H9 (cell line): ENCODE measurements around the gene PEX16. TPM values are rescaled to one million over a fixed set of nuclear protein-coding genes. Genes with fewer than 3 reads are reported as not detected.
A peak's percentile ranks its signal among the peaks of the same experiment; 100 is the strongest.

Experiments
- DNase-seq: peaks from one replicate; pipeline ENCODE4 v3.0.0-alpha.2; 2017
- H2AFZ ChIP-seq: one replicate; pipeline ENCODE4 v1.6.1; 2013; ENCODE audit warnings: mild to moderate bottlenecking, low read length, control low read depth, moderate library complexity
- H2AK5ac ChIP-seq: 2 replicates; pipeline ENCODE4 v1.6.1; 2013; ENCODE audit warnings: low read length, control low read depth, mixed read lengths; ENCODE audit not compliant: insufficient read length
- H2BK120ac ChIP-seq: one replicate; pipeline ENCODE4 v1.6.1; 2013; ENCODE audit warnings: low read depth, mild to moderate bottlenecking, low read length, control low read depth, inconsistent platforms; ENCODE audit not compliant: poor library complexity, severe bottlenecking
- H2BK12ac ChIP-seq: 2 replicates; pipeline ENCODE4 v1.6.1; 2013; ENCODE audit warnings: low read length, control low read depth, mixed read lengths, low read depth; ENCODE audit not compliant: insufficient read length
- H2BK15ac ChIP-seq: 2 replicates; pipeline ENCODE4 v1.6.1; 2013; ENCODE audit warnings: low read depth, low read length, control low read depth
- H2BK20ac ChIP-seq: one replicate; pipeline ENCODE4 v1.6.1; 2013; ENCODE audit warnings: low read depth, mild to moderate bottlenecking, low read length, control low read depth, inconsistent platforms; ENCODE audit not compliant: poor library complexity, severe bottlenecking
- H2BK5ac ChIP-seq: 2 replicates; pipeline ENCODE4 v1.6.1; 2013; ENCODE audit warnings: low read length, control low read depth, mixed read lengths; ENCODE audit not compliant: insufficient read length
- H3K14ac ChIP-seq: 2 replicates; pipeline ENCODE4 v1.6.1; 2013; ENCODE audit warnings: low read length, control low read depth; ENCODE audit not compliant: insufficient read depth
- H3K18ac ChIP-seq: 2 replicates; pipeline ENCODE4 v1.6.1; 2013; ENCODE audit warnings: low read depth, mild to moderate bottlenecking, mixed read lengths, low read length, control low read depth; ENCODE audit not compliant: insufficient read length
- H3K23ac ChIP-seq: 2 replicates; pipeline ENCODE4 v1.6.1; 2013; ENCODE audit warnings: low read length, control low read depth, mixed read lengths, low read depth; ENCODE audit not compliant: insufficient read length
- H3K23me2 ChIP-seq: 2 replicates; pipeline ENCODE4 v1.6.1; 2013; ENCODE audit warnings: low read depth, mild to moderate bottlenecking, mixed read lengths, low read length, control low read depth; ENCODE audit not compliant: insufficient read length, poor library complexity, severe bottlenecking
- H3K27ac ChIP-seq: 2 replicates; pipeline ENCODE4 v1.5.1; 2013; ENCODE audit warnings: low read length, control low read depth, mixed read lengths, low read depth; ENCODE audit not compliant: insufficient read length
- H3K27me3 ChIP-seq: 2 replicates; pipeline ENCODE4 v1.6.1; 2013; ENCODE audit warnings: low read length, control low read depth, inconsistent platforms; ENCODE audit not compliant: insufficient read depth
- H3K4ac ChIP-seq: 2 replicates; pipeline ENCODE4 v1.6.1; 2013; ENCODE audit warnings: low read depth, mild to moderate bottlenecking, control low read depth, inconsistent platforms, low read length, moderate library complexity
- H3K4me1 ChIP-seq: 2 replicates; pipeline ENCODE4 v1.6.1; 2013; ENCODE audit warnings: low read length, control low read depth, inconsistent platforms; ENCODE audit not compliant: insufficient read depth
- H3K4me2 ChIP-seq: 2 replicates; pipeline ENCODE4 v1.6.1; 2013; ENCODE audit warnings: low read length, control low read depth, mixed read lengths; ENCODE audit not compliant: insufficient read length, insufficient read depth
- H3K56ac ChIP-seq: 2 replicates; pipeline ENCODE4 v1.6.1; 2013; ENCODE audit warnings: low read depth, mild to moderate bottlenecking, mixed read lengths, low read length, control low read depth; ENCODE audit not compliant: insufficient read length
- H3K79me1 ChIP-seq: 2 replicates; pipeline ENCODE4 v1.6.1; 2013; ENCODE audit warnings: low read depth, mild to moderate bottlenecking, moderate library complexity, low read length, control low read depth, inconsistent platforms; ENCODE audit not compliant: insufficient read depth, poor library complexity, severe bottlenecking
- H3K79me2 ChIP-seq: 2 replicates; pipeline ENCODE4 v1.6.1; 2013; ENCODE audit warnings: low read length, control low read depth, inconsistent platforms; ENCODE audit not compliant: insufficient read depth
- H3K9ac ChIP-seq: 2 replicates; pipeline ENCODE4 v1.6.1; 2013; ENCODE audit warnings: low read length, control low read depth, mixed read lengths; ENCODE audit not compliant: insufficient read length; ENCODE audit errors: extremely low read depth
- H3K9me3 ChIP-seq: one replicate; pipeline ENCODE4 v1.6.1; 2013; ENCODE audit warnings: low read depth, low read length, inconsistent platforms; ENCODE audit not compliant: control insufficient read depth
- H3T11ph ChIP-seq: one replicate; pipeline ENCODE4 v1.6.1; 2013; ENCODE audit warnings: mild to moderate bottlenecking, low read length, control low read depth, inconsistent platforms
- H4K20me1 ChIP-seq: one replicate; pipeline ENCODE4 v1.6.1; 2013; ENCODE audit not compliant: control insufficient read depth, insufficient read length, insufficient read depth
- H4K5ac ChIP-seq: 2 replicates; pipeline ENCODE4 v1.6.1; 2013; ENCODE audit warnings: low read depth, mild to moderate bottlenecking, mixed read lengths, low read length, control low read depth; ENCODE audit not compliant: insufficient read length
- H4K8ac ChIP-seq: replicated peaks from 2 replicates; pipeline ENCODE4 v1.6.1; 2013; ENCODE audit warnings: low read length, control low read depth, mixed read lengths, low read depth; ENCODE audit not compliant: insufficient read length
- H4K91ac ChIP-seq: 2 replicates; pipeline ENCODE4 v1.6.1; 2013; ENCODE audit warnings: low read depth, mild to moderate bottlenecking, moderate library complexity, mixed read lengths, low read length, control low read depth; ENCODE audit not compliant: insufficient read length
- H3K27ac Mint-ChIP-seq, 3 experiments: 2 replicates in 2 of 3; 3 replicates in 1 of 3; pipeline ENCODE4 v1.8.0; 2020 to 2021; ENCODE audit warnings: mixed read lengths in 3 of 3, mild to moderate bottlenecking in 1 of 3, moderate library complexity in 1 of 3
- H3K27me3 Mint-ChIP-seq: 2 replicates; pipeline ENCODE4 v1.8.0; 2021; ENCODE audit warnings: low read depth, mild to moderate bottlenecking, moderate library complexity, mixed read lengths
- H3K36me3 Mint-ChIP-seq, 3 experiments: 2 replicates in 2 of 3; 3 replicates in 1 of 3; pipeline ENCODE4 v1.8.0; 2020 to 2021; ENCODE audit warnings: low read depth in 3 of 3, mixed read lengths in 3 of 3; ENCODE audit not compliant: insufficient read depth in 1 of 3
- H3K4me1 Mint-ChIP-seq, 2 experiments: 2 replicates each; pipeline ENCODE4 v1.8.0; 2020; ENCODE audit warnings: mixed read lengths in 2 of 2
- H3K4me3 Mint-ChIP-seq, 2 experiments: 2 replicates in 1 of 2; 3 replicates in 1 of 2; pipeline ENCODE4 v1.8.0; 2020 to 2021; ENCODE audit warnings: mild to moderate bottlenecking in 2 of 2, mixed read lengths in 2 of 2, moderate library complexity in 1 of 2
- H3K9me3 Mint-ChIP-seq, 2 experiments: 2 replicates in 1 of 2; 3 replicates in 1 of 2; pipeline ENCODE4 v1.8.0; 2020; ENCODE audit warnings: mild to moderate bottlenecking in 2 of 2, mixed read lengths in 2 of 2, moderate library complexity in 1 of 2
- WGBS: extraction: QIAGEN DNeasy Blood & Tissue Kit; methylation state at CpG from one replicate; pipeline ENCODE4 v1.1.7; 2013; ENCODE audit warnings: missing lambda C conversion rate, low lambda C conversion rate, mixed read lengths; ENCODE audit not compliant: insufficient read length; ENCODE audit errors: extremely low coverage; 5-methylcytosine and 5-hydroxymethylcytosine counted together
- total RNA-seq: library from RNA; stranded (reverse); gene quantifications from 2 replicates; pipeline ENCODE4 v1.2.1, GENCODE V29; 2021
- TF ChIP-seq, protein P1 (sequence below): fragments of 200-600 bp; sonication (generic); conservative IDR thresholded peaks from 3 replicates; pipeline ENCODE4 v1.8.0; 2021; ENCODE audit warnings: antibody characterized with exemption, mild to moderate bottlenecking

Gene PEX16
- total RNA-seq, 1 experiment from 2014 or later = 30.8 TPM

DNA sequence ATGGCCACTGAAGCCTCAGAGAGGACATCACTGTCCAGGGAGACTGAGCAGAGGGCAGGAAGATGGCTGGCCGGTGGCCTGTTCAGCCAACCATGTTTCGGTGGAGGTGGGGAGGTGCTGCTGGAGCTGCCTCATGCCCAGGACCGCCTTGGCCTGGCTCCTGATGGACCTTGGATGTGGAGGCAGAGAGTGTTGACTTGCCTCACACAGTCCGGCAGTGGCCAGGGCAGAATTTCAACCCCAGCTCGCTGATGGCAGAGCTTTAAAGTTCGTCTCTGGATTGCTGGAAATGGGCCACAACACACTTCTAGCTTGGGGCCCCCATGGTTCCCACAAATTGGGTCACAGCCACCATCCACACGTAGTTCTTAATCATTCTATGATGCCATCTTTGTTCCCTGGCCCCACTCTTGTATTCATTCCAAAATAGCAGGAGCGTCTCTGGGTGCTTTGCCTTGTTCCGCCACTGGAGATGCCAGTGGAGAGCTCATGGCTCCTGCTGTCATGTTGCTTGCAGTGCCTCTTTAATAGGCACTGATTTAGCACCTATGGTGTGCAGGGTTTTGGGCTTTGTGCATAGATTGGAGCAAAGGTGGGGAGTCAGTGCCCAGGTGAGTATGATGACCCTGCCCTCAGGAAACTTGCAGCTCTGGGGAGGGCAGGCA lies 26.7 kb downstream of the PEX16 start:
- no peak overlapping the region for H3K9ac ChIP-seq
- H2AFZ ChIP-seq = no peak overlapping the region
- H4K20me1 ChIP-seq = no peaks in the 10 kb centered on the region
- peak overlapping the region in 1 of 3 experiments; percentile 49; a peak in 2 of 7 replicates for H3K27ac Mint-ChIP-seq
- H3K27ac ChIP-seq = no peak overlapping the region
- H3K56ac ChIP-seq = no peak overlapping the region
- no peak overlapping the region for H4K91ac ChIP-seq
- no peak overlapping the region for H4K8ac ChIP-seq
- no peak overlapping the region for H2BK15ac ChIP-seq
- H3K18ac ChIP-seq = no peak overlapping the region
- H3K14ac ChIP-seq = no peak overlapping the region
- no peak overlapping the region for H2AK5ac ChIP-seq
- no CpG with 5 or more reads among the region's 9 CpGs for WGBS
- H3K79me2 ChIP-seq = no peaks in the 10 kb centered on the region
- H3K4me3 Mint-ChIP-seq = no peak overlapping the region
- TF ChIP-seq, protein P1, sequence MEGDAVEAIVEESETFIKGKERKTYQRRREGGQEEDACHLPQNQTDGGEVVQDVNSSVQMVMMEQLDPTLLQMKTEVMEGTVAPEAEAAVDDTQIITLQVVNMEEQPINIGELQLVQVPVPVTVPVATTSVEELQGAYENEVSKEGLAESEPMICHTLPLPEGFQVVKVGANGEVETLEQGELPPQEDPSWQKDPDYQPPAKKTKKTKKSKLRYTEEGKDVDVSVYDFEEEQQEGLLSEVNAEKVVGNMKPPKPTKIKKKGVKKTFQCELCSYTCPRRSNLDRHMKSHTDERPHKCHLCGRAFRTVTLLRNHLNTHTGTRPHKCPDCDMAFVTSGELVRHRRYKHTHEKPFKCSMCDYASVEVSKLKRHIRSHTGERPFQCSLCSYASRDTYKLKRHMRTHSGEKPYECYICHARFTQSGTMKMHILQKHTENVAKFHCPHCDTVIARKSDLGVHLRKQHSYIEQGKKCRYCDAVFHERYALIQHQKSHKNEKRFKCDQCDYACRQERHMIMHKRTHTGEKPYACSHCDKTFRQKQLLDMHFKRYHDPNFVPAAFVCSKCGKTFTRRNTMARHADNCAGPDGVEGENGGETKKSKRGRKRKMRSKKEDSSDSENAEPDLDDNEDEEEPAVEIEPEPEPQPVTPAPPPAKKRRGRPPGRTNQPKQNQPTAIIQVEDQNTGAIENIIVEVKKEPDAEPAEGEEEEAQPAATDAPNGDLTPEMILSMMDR = 0 out of 3 replicates have a peak, but pooled peaks have one; percentile 20
- no peaks in the 10 kb centered on the region for H3K9me3 ChIP-seq
- H2BK5ac ChIP-seq = no peak overlapping the region
- H3K27me3 Mint-ChIP-seq = no peaks in the 10 kb centered on the region; the same call in 1 of the 2 replicates
- H2BK12ac ChIP-seq = no peak overlapping the region
- H3K27me3 ChIP-seq = no peaks in the 10 kb centered on the region
- H3K36me3 Mint-ChIP-seq = peaks cover 0 to 7% (median 0%) of the 10 kb centered on the region in 3 experiments; a peak in 3 of 7 replicates
- H3K4me2 ChIP-seq = no peak overlapping the region
- no peak overlapping the region for H3T11ph ChIP-seq
- H3K9me3 Mint-ChIP-seq = no peaks in the 10 kb centered on the region; a peak in 1 of 5 replicates
- no peak overlapping the region for H2BK120ac ChIP-seq
- no peaks in the 10 kb centered on the region for H3K79me1 ChIP-seq
- H3K23ac ChIP-seq = no peak overlapping the region
- no peak overlapping the region for H4K5ac ChIP-seq
- H3K23me2 ChIP-seq = no peaks in the 10 kb centered on the region
- DNase-seq = no peak
- H3K4me1 ChIP-seq = peaks cover 2% of the 10 kb centered on the region; the same call in 1 of the 2 replicates
- H2BK20ac ChIP-seq = no peak overlapping the region
- H3K4me1 Mint-ChIP-seq = peaks cover 25 to 35% of the 10 kb centered on the region in 2 experiments
- H3K4ac ChIP-seq = no peak overlapping the region
